HG03442 (cell line): ENCODE data around the gene CALML6.

ENCODE experiments used
- ATAC-seq: cut with Tn5 transposase; IDR thresholded peaks from one replicate; pipeline ENCODE4 v1.9.1; 2021; ENCODE audit warnings: mild to moderate bottlenecking, moderate library complexity; ENCODE audit not compliant: unreplicated experiment

The CALML6 gene

GRCh38 chr1:1910651-1911331 is 4.3 kb upstream of the CALML6 start:
- ATAC-seq = no peak

GRCh38 chr1:1911350-1912041 is 3.6 kb upstream of the CALML6 start:
- ATAC-seq = no peak

DNA sequence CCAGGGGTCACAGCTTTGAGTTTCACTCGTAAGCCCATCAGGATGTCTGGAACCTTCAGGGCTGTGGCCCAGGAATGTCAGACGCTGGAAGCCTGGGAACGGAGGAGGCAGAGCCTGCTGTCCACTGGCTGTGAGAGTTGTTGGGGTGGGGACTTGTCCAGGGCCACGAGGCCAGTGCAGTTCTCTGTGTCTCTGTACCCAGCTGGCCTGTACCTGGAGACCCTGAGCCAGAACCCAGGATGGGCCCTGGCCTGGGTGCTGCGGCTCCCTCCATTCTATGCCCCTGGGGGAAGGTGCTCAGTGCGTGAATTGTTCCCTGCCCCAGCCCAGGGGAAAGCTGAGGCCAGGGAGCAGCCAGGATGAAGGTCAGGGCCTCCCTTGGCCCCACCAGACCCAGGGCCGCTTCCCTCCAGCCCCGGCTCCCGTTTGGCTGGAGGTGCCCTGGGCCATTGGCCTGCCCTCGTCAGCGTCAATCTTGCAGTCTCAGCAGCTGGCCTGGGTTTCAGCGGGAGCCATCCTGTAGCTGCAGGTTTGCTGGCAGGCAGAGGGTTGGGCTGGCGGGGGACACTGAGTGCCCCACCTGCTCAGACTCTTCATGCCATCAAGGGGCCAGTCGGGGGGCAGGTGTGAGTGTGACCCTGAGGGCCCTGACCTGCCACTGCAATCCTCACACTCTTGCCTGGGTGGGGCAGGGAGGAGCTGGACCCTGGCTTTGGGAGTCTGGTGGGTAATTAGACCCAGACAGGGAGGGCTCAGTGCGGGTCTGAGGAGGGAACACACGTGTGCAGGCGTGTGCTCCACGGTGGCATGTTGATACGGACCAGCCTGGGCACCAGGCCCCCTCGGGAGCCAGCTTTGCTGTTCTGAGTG is 724 bp upstream of the CALML6 start:
- ATAC-seq = no peak

DNA sequence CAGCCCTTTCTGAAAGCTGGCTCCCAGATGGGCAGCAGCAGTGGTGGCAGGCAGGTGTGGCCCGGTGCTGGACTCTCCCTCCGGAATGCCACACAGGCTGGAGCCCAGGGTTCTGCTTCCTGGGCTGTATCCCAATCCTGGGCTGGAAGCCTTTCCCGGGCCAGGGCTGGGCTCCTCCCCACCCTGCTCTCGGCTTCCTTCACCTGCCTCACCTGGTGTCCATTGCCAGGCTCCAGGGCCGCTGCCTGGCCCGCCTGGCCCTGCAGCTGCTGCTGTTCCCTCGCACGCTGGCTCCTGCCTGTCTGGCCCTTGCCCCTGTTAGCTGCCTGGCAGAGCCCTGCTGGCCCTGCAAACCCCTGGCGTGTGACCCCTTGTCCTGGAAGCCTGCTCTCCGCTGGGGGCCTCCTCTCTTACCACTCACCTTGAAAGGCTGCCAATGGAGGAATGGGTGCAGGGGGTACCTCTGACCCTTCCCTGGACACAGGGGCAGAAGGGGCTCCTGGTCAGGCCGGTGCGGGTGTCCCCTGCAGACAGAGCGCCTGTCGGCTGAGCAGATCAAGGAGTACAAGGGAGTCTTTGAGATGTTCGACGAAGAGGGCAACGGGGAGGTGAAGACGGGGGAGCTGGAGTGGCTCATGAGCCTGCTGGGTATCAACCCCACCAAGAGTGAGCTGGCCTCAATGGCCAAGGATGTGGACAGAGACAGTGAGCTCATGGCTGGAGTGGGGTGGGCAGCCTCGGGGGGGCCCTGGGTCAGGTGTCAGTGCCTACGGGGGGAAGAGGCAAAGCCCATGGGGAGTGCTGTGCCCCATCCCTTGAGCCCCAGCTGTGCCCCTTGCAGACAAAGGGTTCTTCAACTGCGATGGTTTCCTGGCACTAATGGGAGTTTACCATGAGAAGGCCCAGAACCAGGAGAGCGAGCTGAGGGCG is 1.1 kb downstream of the CALML6 start:
- ATAC-seq = no peak

DNA sequence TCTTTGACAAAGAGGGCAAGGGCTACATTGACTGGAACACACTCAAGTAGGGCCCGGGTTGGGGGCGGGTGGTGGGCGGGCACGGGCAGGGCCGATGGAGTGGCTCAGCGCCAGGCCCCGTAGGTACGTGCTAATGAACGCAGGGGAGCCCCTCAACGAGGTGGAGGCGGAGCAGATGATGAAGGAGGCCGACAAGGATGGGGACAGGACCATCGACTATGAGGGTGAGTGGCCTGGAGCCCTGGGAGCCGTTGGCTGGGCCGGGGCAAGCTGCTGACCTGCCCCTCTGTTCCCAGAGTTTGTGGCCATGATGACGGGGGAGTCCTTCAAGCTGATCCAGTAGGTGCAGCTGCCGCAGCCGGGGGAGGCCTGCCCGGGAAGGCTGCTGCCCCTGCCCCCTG is 1.8 kb downstream of the CALML6 start:
- no peak for ATAC-seq

DNA sequence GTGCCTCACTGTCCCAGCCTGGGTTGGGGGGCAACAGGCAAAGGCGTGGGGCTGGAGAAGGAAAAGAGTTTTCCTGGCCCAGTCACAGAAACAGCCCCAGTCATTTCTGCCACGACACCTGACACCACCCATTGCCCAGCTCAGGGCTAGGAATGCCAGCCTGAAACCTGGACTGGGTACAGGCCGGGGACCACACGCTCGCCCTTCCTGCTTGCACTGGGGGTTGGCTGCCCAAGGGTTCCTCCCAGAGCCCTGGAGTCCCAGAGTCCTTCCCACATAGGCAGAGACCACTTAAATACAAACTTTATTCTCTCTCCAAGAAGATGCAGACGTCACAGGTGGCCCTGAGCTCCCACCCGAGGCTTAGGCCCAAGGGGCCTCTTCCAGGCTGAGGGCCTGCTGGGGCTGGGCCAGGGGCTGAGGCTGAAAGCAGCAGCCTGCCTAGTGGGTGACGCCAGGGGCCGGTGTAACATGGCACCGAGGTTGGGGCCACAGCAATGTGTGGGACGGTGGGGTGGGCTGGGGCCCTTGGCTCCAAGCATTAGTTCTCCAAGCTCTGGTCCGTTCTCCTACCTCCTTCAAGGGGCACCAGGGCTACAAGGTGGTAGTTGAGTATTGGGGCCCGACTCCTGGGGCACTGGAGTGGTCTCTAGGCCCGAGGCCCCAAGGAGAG is 2.4 kb downstream of the CALML6 start:
- ATAC-seq = no peak

DNA sequence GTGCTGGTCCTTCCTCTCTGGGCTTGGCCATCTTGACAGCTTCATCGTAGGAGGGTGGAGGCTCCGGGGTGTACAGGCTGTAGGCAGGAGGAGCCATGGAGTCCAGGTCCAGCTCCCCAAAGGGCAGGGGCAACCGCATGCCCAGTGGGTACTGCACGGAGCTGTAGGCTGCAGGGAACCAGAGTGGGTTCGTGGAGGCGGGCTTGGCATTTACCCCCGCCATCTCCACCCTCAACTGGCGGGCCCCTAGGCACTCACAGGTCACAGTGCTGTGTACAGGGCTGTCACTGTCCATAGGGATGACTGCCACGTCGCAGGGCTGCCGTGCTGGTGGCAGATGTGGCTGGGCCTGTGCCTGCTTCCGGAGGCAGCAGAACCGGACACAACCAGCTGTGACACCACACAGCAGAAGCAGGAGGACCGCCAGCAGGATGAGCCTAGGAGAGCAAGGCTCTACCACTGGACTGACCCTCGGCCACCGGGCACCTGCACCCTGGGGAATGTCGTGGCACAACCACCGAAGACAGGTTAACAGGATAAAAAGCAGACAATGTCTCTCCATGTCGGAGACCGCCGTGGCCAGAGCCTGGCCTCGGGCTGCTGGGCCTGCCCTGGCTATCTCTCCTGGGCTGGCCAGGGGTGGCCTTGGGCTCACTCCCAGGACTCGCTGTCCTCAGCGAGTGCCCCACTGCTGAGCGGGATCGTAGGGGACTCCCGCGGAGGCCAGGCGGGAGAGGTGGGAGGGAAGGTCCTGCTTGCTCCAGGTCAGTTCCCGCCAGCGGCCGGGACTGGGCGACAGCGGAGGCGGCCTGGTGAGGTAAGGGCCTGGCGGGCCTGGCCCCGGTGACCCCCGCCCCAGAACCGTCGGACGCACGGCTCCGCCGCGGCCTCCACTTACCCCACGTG is 3.2 kb downstream of the CALML6 start:
- ATAC-seq = no peak

DNA sequence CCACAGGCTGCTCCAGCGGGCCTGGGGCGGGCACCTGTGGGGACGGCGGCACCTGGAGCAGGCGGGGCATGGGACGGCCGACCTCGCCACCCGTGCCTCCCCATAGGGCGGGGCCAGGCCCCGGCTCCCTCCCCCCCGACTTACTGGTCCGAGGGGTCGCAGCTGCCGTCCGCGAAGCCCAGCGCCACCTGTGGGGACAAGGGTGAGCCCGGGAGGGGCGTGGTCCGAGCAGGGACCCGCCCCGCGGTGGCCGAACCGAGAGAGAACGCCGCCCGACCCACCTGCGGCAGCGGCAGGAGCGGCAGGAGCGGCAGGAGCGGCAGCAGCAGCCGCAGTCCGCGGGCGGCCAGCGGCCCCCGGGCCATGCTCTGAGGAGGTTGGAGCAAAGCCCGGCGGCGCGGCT is 3.8 kb downstream of the CALML6 start, which contains the start of gene TMEM52:
Gene TMEM52 (minus strand): TSS at position 379 of the 403 bp plus-strand sequence. CDS start 14 bp downstream, at position 365.
- ATAC-seq = peak; percentile 25

DNA sequence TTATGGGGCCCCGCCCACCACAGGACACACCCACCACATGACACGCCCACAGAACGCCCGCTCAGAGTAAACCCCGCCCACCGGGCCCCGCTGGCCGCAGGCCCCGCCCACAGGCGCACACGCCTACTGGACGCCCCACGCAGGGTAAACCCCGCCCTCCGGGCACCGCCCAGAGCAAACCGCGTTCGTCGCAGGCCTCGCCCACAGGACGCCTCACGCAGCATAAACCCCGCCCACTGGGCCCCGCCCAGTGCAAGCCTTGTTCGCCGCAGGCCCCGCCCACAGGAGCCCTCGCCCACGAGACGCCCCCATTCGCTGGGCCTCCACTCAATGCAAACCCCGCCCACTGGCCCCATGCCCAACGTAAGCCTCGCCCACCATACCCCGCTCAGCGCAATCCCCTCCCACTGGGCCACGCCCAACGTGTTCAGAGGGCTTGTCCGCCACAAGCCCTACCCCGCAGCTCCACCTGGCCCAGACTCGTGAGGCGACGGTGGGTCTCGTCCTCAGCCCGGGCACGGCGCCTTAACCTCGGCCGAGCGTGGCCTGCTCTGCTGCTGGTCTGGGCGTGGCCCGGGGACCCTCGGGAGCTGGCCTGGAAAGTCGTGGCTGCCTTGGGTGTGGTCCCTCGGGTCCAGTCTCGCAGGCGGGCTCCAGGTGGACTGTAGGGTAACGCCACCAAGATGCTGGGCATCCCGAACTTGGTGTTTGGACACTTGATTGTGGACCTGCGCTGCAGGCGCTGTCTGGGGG is 4.4 kb downstream of the CALML6 start:
- peak; percentile 81 for ATAC-seq

GRCh38 chr1:1920057-1920607 is 5.1 kb downstream of the CALML6 start:
- no peak for ATAC-seq

DNA sequence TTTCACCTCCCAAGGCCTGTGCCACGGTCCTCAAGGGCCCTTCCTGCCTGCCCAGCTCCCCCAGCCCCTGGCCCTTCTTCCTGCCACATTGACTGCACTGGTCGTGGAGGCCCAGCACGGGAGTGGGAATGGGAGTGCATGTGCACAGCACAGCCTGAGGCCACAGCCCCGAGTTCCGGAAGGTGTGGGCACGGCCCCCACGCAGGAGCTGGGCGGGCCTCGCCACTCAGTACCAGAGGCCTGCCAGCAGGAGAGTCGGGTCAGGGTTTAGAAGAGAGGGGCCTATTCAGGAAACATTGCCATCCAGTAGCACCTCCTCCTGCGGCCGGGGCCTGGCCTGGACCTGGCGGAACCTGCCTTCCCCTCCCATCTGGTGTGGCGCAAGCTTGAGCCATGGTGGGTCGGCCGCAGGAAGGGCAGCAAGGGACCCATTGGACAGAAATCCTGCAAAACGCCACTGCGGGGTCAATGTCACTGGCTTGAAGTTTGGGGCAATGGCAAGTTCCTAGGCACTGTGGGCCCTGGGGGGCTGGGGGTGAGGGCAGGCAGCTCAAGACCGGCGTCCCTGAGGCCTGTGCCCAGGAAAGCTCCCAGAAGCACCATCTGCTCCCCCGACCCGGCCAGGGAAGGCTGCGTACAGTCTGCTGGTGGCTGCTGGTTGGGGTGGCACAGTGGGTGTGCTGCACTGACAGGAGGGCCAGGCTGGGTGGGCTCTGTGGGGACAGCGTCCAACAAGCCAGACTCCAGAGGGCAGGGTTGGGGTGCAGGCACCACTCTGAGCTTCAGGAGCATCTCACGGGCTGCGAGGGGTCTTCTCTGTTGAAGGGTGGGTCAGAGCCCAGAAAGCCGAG is 5.8 kb downstream of the CALML6 start:
- no peak for ATAC-seq

DNA sequence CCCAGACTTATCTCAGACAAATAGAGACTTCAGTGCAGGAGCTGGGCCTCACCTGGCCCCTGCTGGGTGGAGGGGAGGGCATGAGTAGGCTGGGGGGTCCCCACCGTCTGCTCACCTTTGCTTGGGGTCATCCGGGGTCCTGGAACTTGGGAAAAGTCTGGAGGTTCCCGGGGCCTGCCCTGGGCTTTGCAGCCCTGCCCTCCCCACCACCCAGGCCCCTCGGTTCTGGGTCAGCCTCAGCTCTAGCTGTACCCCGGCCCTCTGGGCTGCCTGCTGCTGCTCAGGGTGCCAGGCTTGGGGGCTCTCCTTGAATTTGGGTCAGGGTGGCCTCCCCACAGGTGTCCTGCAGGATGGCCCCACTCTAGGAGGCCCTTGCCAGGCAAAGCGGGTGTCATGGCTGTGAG is 6.4 kb downstream of the CALML6 start:
- no peak for ATAC-seq

DNA sequence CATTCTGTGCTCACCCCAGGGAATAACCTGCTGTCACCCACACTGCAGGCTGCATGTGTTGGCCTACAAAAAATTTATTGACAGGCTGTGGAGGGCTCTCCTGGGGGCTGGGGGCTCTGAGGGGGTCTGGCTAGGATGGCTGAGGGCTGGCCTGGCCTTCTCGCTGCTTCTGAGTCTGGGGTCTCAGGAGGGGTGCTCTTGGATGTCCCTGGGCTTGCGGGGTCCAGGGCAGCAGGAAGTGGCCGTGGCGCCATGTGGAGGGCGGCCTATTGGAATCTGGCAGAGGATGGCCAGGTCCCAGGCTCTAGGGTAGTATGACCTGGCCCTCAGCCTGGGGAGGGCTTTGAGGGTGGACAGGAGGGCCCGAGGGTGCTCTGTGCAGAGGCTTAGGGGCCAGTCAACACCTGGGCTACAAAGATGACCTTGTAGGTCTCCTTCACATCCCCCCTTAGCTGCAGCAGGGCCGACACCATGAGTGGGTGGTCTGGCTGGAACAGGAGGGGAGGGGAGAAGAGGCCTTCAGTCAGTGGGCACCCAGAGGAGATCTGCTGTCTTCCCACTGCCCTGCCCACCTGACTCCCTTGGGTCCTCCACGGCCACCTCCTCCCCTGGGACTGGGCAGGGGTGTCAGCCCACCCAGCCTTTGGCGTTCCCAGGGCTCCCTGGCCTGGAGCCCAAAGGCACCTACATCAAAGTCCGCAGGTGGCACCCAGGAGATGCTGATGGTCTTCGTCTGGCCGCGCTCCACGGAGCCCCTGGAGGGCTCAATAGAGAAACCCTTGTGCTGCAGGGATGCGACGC is 7.0 kb downstream of the CALML6 start:
- no peak for ATAC-seq

DNA sequence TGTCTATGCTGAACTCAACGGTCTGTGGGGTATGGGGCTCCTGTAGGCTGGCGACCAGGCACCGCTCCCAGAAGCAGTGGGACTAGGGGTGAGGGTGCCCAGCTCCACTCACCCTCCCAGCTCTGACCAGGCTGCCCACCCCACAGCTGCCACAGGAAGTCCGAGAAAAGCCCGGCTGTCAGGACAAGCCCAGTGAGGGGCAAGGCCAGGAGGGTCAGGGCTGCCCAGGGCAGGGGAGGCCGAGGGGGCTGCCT is 7.6 kb downstream of the CALML6 start:
- no peak for ATAC-seq

GRCh38 chr1:1922956-1923833 is 8.1 kb downstream of the CALML6 start:
- ATAC-seq = no peak

DNA sequence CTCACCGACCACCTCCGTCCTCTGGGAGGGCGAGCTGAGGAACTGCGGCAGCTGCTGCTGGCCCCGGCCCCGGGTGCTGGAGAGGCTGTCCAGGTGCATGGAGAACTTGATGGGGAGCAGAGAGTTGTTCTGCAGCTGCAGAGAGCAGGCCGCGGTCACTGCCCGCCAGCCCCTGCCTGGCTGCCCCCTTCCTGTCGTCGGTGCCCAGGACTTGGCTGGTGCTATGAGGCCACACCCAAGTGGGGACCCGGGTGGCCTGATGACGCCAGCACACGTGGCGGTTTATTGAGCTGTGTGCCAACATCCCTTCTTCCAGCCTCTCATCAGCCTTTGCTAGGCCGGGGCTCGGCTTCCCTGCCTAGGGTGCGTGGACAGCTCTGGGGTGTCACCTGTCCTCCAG is 9.3 kb downstream of the CALML6 start:
- ATAC-seq = no peak
